GM21825 (cell line): ENCODE results near the gene NPHP4.
A peak's percentile ranks its signal among the peaks of the same experiment; 100 is the strongest.

ENCODE experiments used
- ATAC-seq: cut with Tn5 transposase; IDR thresholded peaks from one replicate; pipeline ENCODE4 v1.9.1; 2021; ENCODE audit warnings: mild to moderate bottlenecking, moderate library complexity; ENCODE audit not compliant: unreplicated experiment

NPHP4 gene

DNA sequence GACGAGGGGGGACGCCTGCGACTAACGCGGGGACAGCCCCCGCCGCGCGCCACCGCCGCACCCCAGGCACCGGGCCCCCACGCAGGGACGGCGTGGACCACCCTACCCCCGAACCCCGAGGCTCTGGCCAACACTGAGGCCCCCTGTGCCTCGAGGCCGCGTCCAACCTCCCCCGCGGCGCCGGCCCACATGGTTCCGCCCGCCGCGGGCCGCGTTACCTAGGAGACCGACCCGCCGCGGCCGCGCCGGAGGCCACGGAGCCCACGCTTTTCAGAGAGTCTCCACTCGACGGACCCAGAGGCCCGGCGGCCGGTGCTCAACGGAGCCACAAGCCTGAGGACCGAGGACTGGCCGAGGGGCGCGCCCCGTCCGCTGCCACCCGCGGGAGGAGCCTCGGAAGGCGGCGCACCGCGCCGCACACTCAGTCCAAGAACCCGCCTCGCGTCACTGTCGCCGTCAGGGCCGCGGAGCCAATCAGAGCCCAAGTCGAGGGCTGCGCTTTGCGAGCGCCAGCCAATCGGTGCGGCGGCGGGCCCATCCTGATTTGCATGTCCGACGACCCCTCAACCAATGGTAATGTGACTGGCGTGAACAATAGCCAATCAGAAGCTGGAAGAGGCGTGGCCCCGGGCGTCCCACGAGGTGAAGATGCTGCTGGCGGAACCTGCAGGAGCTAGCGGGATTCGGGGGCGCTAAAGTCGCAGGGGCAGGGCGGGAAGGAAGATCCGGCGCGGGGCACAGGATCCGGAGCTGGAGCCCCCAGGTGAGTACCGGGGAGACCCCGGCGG lies at the start of gene NPHP4:
TSS of gene NPHP4 (minus strand) at position 400 of the 788 bp plus-strand sequence. CDS start 6,136 bp downstream, outside the sequence.
- peak; percentile 84 for ATAC-seq

DNA sequence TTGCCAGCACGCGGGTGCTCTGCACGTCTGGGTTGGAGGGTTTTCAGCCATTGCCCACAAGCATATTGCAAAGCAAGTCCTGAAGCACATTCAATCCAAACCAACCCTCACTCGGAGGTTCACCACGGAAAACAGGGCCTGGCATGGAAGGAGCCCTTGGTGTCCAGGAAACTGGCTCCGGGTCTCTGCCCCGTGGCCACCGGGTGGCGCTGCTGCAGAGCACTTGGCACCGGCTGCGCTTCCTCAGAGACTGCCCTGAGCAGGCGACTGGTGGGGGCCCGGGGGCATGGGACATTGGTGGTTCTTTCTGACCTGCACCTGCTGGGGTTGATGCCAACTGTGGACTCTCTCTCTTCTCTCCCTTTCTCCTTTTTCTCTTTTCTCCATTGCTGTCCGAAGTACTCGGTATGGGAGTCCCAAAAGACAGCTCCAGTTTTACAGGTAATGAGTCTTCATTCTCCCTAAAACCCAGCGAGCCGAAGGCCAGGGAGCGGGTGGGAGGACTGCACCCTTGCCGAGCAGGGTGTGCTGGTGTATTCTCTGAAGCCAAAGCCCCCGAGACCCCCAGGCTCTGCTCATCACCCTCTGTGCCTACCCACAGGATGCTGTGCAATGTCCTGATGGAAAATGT lies 49.3 kb upstream of the NPHP4 start:
- no peak for ATAC-seq

DNA sequence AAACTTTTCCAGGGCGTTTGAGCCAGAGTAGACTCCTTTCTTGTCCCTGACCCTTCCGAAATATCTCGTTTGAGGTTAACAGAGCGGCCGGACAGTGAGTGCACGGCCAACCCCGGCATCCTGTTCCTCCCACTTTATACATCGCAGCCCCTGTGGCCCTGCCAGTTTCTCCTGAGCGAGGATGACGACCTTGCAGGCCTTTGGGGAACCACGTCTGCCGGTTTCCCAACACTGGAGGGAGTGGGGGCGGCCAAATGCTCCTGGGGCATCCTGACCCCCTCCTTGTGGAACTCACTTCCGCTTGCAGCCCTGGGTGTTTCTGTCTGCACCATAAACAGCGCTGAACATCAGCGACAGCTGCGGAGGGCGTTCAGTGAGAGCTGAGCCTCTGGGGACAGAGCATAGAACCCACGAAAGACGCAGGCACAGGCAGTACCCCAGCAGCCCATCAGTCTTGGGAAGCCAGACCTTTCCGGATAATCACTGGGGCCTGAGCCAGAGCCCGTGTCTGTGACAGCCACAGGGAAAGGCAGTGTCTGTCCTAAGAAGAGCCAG lies 48.7 kb upstream of the NPHP4 start:
- ATAC-seq, result no peak

DNA sequence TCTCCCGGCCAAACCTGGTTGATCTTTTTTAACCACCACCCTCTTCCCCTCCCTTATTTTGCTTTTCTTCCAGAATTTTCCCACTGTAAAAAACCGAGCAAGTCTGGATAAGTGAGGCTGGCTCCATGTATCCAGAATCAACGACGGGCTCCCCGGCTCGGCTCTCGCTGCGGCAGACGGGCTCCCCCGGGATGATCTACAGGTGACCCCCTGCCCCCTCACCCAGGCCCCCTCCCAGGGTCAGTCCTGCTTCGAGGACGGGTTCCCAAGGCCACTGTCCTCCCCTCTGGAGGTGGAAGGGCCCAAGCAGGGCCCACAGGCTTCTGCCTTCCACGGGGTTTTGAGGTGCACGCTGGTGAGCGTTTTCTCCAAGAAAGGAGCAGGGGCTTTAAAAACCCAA lies 48.2 kb upstream of the NPHP4 start:
- no peak for ATAC-seq

DNA sequence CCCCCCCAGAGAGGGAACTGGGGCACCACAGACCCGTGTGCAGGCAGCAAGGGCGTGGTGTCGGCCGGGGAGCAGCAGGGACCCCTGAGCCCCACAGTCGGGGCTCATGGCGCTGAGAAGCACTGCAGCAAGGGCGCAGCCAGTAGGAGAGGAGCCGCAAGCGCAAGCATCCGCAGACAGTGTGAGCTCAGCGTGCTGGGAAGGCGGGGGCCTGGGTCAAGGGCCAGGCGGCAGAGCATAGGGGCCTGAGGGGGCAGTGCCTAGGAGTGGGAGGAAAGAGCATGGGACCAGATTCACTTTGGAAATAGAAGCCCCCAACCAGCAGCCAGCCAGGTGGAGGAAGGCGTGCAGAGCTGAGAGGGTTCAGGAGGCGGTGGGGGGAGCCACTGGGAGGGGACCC lies 46.8 kb upstream of the NPHP4 start:
- ATAC-seq, result no peak

DNA sequence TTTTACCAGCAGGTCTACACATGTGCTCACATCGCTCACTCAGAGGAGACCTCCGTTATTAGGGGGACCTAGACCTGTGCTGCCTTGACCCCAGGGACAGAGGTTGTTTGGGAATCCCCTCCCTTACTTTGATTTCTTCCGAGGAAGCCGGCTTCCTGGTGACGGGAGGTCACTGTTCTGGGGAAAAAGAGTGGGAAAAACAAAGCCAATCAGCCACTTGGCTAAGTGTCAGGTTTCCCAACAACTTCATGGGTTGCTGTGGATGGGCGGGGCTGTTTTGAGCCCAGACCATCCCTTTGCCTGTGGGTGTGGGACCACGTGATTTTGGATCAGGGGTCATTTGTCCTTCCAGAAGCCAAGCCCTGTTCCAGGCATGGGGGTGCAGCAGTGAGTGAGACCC lies 46.4 kb upstream of the NPHP4 start:
- no peak for ATAC-seq

DNA sequence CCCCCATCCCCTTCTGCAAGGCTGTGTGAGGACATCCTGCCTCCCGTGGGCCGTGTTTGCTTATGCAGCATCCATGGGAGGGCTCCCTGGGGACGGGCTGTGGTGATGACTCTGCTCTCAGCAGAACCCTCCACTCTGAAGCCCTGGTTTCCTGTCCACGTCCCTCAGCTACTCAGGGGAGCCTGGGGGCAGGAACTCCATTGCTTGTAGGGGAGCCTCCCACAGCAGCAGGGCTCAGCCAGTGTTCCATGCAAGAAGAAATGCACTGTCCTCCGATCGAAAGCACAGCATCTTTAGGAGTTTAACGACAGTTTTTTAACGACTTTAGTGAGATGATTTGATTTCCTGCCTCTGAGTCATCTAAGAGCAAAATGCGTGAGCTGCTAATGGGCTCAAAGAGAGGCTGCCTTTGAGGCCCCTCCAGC lies 45.1 kb upstream of the NPHP4 start:
- ATAC-seq, result no peak

DNA sequence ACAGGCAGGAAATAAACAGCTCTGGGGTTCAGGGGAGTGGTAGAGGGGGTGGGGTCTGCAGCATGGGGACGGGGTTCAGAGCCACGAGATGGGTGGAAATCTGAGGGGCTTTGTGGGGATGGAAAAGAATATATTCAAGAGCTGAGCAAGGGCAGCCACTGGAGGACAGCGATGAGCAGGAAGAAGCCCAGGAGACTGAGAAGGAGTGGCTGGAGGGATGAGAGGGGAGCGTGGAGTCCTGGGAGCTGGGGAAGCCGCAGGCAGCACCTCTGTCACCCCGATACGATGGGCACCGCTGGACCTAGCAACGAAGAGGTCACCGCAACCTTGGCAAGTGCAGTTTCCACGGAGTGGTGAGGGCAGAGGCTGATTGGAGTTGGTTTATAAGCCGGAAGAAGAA lies 43.5 kb upstream of the NPHP4 start:
- ATAC-seq, result no peak

DNA sequence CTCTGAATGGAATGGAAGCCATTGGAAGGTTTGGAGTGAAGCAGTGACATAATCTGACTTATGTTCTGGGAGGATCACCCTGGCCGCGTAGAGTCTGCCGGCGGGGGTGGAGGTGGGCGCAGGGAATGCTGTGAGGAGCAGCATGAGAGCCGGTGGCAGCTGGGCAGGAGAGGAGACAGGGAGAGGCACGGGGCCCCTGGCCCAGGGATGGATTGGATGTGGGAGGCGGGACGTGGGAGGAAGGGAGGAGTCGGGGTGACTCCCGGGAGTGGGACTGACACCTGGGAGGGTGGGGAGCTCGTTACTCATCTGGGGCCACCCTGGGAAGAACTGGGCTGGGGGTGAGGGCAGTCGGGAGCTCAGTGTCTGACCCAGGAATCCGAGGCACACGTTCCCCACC lies 43.1 kb upstream of the NPHP4 start:
- ATAC-seq, result no peak

DNA sequence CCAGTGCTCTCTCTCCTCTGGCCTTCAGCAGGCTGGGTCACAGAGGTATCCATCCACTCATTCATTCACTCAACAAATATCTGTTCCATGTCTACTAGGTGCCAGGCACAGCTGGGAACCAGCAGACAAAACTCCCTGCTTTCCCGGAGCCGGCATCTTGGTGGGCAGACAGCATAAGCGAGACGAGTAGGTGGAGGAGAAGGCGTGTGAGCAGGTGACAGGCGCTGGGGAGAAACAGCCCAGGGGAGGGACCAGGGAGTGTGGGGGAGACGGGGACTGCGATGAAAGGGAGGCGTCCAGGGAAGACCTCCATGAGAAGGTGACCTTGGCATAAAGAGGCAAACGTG lies 42.5 kb upstream of the NPHP4 start:
- no peak for ATAC-seq

DNA sequence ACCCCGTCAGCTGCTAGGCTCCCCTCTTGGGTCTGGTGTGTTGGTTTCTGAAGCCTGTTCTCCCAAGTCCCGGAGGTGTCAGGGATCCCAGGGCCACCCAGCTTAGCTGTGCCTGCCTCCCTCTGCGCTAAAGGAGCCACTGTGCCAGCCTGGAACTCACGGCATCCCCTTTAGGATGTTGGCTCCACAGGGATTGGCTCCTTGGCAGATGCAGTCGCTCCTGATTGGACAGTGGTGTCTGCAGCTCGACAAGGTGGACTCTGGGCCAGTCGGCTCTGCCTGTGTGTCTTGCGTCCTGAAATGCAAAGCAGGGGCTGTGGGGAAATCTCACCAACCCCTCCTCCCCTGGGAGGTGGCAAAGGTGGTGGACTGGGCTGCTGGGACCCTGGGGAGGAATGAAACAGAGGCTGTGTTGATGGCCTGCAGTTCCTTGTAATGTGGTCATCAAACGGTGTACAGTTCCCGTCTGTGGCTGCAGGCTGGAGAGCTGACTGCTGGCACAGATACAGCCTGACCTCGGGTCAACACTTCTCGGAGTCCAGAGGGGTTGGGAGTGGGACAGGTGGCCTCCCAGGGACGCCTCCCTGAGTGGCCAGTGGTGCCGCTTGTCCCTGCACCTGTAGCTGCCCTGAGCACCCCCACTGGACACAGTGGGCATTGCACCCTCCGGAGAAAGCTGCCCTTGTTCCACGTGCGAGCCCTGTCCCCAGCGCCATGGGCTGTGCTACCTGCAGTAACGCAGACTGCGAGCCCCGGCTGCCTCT lies 41.9 kb upstream of the NPHP4 start:
- no peak for ATAC-seq

DNA sequence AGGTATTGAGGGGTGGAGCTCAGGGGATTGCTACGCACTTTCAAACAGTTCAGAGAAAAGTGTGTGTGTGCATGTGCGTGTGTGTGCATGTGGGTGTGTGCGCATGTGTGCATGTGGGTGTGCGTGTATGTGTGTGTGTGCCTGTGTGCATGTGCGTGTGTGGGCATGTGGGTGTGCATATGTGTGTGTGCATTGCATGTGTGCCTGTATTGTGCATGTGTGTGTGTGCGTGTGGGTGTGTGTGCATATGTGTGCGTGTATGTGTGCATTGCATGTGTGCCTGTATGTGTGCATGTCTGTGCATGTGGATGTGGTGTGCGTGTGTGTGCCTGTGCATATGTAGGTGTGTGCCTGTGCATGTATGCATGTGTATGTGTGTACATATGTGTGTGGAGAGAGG lies 40.9 kb upstream of the NPHP4 start:
- no peak for ATAC-seq

DNA sequence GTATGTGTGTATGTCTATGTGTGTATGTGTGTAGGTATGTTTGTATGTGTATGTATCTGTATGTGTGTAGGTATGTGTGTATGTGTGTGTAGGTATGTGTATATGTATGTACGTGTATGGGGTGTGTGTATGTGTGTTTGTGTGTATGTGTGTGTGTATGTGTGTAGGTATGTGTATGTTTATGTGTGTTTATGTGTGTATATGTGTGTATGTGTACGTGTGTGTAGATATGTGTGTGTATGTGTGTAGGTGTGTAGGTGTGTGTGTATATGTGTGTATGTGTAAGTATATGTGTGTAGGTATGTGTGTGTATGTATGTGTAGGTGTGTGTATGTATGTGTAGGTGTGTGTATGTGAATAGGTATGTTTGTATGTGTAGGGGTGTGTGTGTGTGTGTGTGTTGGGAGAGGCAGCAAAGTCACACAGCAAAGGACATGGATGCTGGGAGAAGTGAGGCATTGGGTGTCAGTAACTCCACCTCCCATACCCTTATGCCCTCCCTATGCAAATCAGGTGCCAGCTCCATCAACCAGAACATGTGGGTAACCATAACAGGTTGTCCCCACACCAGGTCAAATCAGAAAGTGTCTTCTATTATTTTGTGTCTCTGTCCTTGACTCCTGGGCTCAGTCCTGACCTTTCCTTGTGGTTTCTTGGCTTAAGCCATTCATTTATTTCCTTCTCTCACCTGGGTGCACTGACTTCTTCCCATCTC lies 38.5 kb upstream of the NPHP4 start:
- ATAC-seq, result no peak

DNA sequence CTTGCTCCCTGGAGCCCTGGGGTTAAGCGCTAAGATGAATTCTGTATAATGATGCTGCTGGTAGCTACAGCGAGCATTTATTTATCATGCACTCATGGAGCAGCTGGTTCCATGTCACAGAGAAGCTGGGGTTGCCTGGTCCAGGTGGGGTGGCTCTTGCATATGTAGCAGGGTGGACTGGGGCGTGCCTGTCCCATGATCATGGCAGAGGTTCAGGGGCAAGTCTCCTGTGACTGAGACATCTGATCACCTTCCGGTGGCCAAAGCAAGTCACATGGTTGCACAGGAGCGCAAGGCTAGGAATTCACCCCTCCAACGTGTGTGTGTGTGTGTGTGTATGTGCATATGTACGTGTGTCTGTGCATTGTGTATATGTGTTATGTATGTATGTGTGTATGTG lies 37.9 kb upstream of the NPHP4 start:
- ATAC-seq, result no peak

DNA sequence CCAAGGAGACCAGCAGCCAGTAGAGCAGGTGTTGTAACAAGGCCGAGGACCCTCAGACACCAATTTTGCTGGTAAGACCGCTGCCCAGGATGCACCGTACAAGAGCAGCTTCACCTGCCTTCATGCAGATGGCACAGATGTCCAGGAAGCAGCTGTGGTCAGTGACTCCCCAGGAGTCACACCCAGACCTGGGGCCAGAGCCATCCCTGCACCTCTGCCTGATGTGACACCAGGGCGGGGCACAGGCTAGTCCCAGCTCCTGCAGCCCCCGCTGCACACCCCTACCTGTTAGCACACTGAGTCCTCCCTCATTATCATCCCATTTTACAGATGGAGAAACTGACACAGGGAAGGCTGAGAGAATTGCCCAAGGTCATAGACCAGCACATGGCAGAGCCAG lies 37.1 kb upstream of the NPHP4 start:
- ATAC-seq, result no peak

DNA sequence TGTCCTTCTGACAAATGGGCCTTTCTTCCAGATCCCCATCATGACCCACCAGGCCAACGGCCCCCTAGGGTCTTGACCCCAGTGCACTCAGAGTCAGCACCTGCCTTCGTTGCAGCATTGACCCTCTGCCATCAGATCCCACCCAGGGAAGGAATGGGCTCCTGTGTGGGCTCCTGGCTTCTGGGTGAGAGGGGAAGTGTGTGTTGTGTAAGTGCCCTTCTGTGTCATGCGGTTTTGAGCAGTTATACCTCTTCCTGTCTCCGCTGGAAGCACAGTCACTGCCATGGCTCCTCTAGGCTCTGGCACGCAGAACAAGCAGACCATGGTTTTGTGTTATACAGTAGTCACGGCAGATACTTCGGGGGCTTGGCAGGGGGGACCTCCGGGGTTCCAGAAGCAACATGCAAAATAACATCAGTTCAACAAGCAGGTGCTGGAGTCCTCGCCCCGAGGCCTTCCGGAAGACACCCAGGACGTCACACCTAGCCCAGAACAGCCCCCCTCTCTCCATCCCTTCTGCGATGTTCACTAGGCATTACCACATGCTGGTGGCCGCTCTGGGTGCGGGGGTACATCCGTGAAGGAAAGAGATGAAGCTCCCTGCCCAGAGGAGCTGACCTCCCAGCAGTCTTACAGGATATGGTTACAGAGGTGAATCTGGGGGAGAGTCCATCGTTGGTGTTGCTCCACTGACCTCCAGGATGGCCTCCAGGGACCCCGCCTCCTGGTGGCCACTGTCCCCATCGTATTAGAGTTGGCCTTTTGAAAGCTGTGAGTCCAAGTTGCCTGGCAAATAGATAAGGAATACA lies 36.0 kb upstream of the NPHP4 start:
- ATAC-seq, result no peak

DNA sequence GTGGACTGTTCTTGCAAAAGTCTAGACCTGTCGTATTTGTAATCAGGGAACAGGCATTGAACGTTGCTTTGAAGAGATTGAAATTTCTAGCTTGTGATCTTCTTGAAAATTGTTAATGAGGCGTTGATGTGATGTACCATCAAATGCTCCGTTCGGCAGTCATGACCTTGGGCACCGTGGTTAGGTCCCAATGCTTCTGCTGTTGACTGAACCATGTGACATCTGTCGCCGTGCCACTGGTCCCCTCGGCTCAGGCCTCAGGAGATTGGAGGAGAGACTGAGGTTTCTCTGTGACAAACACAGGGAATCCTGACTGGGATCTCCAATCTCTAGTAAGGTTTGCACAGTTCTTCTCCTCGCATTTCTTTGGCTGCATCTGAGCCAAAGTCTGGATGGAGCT lies 35.4 kb upstream of the NPHP4 start:
- ATAC-seq, result no peak

DNA sequence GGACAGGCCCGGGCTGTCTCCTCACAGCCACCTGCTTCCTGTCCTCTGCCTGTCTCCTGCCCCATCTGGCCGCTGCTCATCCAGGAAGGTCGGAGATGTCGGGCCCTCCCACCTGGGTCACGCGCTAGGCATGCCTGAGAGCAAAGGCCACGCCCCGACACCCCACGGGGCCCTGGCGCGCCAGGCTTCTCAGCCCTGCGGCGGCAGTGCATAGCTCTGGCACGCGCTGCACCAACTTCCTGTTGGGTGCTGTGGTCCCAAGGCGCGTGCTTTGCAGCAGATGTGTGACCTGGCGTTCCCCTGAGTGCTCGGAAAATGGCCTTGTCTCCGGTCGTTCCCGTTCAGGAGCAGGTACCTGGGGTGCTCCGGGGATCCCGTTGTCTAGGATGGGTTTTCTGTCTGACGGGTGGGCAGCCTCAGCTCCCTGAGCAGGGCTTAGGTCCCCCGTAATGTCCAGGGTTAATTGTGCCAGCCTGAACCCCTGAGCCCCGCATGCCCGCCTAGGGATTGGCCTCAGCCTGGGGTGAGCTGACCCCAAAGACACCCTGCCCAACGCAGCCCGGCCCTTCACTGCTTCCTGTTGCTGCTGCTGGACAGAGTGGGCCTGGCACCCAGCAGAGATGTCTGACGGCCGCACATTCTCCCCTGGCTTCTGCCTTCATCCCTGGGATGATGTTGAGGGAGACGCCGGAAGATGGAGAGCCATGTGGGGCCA lies 34.0 kb upstream of the NPHP4 start:
- ATAC-seq, result peak; percentile 73

DNA sequence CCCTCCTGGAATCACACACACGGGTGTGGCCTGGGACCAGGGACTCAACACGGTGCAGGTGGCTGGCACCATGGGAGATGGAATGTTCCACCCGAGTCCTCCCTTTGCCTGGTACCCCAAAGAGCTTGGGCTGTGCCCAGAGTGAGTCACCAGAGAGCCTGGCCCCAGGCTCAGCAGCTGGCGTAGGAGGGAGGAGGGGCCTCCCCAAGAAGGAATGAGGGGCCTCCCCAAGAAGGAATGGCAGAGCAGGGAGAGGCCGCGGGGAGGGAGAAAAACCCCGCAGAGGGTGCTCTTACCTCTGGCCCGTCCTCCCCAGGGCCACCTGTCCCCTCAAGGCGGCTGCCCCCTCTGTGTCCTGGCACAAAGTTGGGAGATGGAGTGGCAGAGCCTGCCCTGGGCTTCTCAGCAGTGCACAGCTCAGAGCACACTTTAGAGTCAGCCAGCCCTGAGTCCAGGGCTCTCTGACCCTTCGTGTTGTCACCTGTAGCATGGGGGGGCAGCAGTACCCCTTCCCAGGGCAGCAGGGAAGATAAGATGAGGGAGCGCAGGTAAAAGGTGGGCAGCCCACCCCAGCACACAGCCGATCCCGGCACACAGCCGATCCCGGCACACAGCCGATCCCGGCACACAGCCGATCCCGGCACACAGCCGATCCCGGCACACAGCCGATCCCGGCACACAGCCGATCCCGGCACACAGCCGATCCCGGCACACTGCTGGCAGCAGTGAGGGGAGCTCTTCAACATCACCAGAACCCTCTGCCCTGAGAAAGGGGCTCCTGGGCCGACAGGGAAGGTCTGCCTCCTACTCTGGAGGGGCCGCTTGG lies 33.3 kb upstream of the NPHP4 start:
- no peak for ATAC-seq
